ENCODE results near the gene ADGRL1.
"Not testable (repeated sequence)": the region's sequence is repeated elsewhere in the genome, so short reads cannot be mapped to it uniquely, and the experiment has no call there.

- TF ChIP-seq ZNF274 (IDR thresholded peaks at IDR 0.05; ENCODE audit: low read depth, low read length); SUZ12 (IDR thresholded peaks at IDR 0.05; ENCODE audit: extremely low read depth, insufficient read depth, insufficient read length); YY1 (IDR thresholded peaks at IDR 0.05; ENCODE audit: insufficient read depth, insufficient read length): not testable (repeated sequence)
Observed at GRCh38 chr19:14210182-14210581, 4.2 kb upstream of the ADGRL1 start.

Data from NT2/D1 (cell line).